Measurements from ENCODE around the gene SMARCC2. TPM values are rescaled to one million over a fixed set of nuclear protein-coding genes. Genes with fewer than 3 reads are reported as not detected.

SMARCC2 gene
- total RNA-seq, 1 experiment from 2014 or later: 129 TPM

- CTCF ChIA-PET: no interaction called here
- ATAC-seq (no peak), DNase-seq (ENCODE audit: low read depth, low spot score) (no peak)
- Histone ChIP-seq H3K4me1 (ENCODE audit: control insufficient read depth, insufficient read depth, low read length) (no peaks in the 10 kb centered on the region), H3K27ac (ENCODE audit: low read length) (no peak overlapping the region), H3K9me3 (ENCODE audit: control insufficient read depth, insufficient read depth, low read depth, low read length) (no peaks in the 10 kb centered on the region), H3K27me3 (ENCODE audit: control insufficient read depth, insufficient read depth, low read length) (no peaks in the 10 kb centered on the region), H3K4me3 (ENCODE audit: low read depth in 2 of 2, low read length in 2 of 2) (no peak overlapping the region), H3K36me3 (ENCODE audit: control insufficient read depth, insufficient read depth, low read length) (peaks cover 21% of the 10 kb centered on the region)
- POLR2A ChIA-PET: no interaction called here
- in situ Hi-C loops (cut with HindIII; ENCODE audit: low pct_unique_long_range_greater_than_20kb, low sequenced_read_pairs): no loop called here
- no TSS peak for BruUV-seq (replicated peaks)
- intact Hi-C loops (cut with micrococcal nuclease; ENCODE audit: unreplicated experiment): no loop called here
- TF ChIP-seq POLR2AphosphoS5 (IDR thresholded peaks at IDR 0.05; ENCODE audit: low read depth, low read length): no peak
- TF ChIP-seq SIN3A (IDR thresholded peaks at IDR 0.05; ENCODE audit: borderline replicate concordance, insufficient read depth, low read depth, low read length): no peak
- no peak for TF ChIP-seq CTCF (IDR thresholded peaks at IDR 0.05)
- TF ChIP-seq, protein P1, sequence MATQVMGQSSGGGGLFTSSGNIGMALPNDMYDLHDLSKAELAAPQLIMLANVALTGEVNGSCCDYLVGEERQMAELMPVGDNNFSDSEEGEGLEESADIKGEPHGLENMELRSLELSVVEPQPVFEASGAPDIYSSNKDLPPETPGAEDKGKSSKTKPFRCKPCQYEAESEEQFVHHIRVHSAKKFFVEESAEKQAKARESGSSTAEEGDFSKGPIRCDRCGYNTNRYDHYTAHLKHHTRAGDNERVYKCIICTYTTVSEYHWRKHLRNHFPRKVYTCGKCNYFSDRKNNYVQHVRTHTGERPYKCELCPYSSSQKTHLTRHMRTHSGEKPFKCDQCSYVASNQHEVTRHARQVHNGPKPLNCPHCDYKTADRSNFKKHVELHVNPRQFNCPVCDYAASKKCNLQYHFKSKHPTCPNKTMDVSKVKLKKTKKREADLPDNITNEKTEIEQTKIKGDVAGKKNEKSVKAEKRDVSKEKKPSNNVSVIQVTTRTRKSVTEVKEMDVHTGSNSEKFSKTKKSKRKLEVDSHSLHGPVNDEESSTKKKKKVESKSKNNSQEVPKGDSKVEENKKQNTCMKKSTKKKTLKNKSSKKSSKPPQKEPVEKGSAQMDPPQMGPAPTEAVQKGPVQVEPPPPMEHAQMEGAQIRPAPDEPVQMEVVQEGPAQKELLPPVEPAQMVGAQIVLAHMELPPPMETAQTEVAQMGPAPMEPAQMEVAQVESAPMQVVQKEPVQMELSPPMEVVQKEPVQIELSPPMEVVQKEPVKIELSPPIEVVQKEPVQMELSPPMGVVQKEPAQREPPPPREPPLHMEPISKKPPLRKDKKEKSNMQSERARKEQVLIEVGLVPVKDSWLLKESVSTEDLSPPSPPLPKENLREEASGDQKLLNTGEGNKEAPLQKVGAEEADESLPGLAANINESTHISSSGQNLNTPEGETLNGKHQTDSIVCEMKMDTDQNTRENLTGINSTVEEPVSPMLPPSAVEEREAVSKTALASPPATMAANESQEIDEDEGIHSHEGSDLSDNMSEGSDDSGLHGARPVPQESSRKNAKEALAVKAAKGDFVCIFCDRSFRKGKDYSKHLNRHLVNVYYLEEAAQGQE (IDR thresholded peaks at IDR 0.05; ENCODE audit: insufficient read depth in 1 of 2, low read depth in 2 of 2, low read length in 1 of 2): no peak
- no peak for TF ChIP-seq TCF7L2 (IDR thresholded peaks at IDR 0.05; ENCODE audit: low read depth, low read length)
Measured at GRCh38 chr12:56137853-56138571, 51.3 kb downstream of the SMARCC2 start.

DNA sequence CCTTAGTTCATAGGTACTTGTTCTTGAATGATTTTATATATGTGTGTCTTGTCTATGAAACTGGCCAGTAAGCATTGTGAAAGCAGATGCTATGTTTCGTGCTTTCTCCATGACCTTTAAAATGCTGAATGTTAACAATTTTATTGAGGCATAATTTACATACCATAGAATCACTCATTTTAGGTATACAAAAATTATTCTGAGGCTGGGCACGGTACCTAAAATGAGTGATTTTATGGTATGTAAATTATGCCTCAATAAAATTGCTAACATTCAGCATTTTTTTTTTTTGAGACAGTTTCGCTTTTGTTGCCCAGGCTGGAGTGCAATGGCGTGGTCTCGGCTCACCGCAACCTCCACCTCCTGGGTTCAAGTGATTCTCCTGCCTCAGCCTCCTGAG, 54.4 kb downstream of the SMARCC2 start:
- ATAC-seq (no peak), DNase-seq (ENCODE audit: low read depth, low spot score) (no peak)
- H3K4me3 ChIP-seq (ENCODE audit: low read depth in 2 of 2, low read length in 2 of 2): no peak overlapping the region
- no TSS peak for BruUV-seq (replicated peaks)
- TF ChIP-seq, protein P1 (IDR thresholded peaks at IDR 0.05; ENCODE audit: insufficient read depth in 1 of 2, low read depth in 2 of 2, low read length in 1 of 2): no peak
- no peak for TF ChIP-seq SIN3A (IDR thresholded peaks at IDR 0.05; ENCODE audit: borderline replicate concordance, insufficient read depth, low read depth, low read length)
- TF ChIP-seq POLR2AphosphoS5 (IDR thresholded peaks at IDR 0.05; ENCODE audit: low read depth, low read length): no peak
- no peak for TF ChIP-seq CTCF (IDR thresholded peaks at IDR 0.05)
- no peak for TF ChIP-seq TCF7L2 (IDR thresholded peaks at IDR 0.05; ENCODE audit: low read depth, low read length)
- no peak overlapping the region for H3K27ac ChIP-seq (ENCODE audit: low read length)
- no peaks in the 10 kb centered on the region for H3K27me3 ChIP-seq (ENCODE audit: control insufficient read depth, insufficient read depth, low read length)
- peaks cover 16% of the 10 kb centered on the region for H3K36me3 ChIP-seq (ENCODE audit: control insufficient read depth, insufficient read depth, low read length)
- intact Hi-C loops (cut with micrococcal nuclease; ENCODE audit: unreplicated experiment) (no loop called here), in situ Hi-C loops (cut with HindIII; ENCODE audit: low pct_unique_long_range_greater_than_20kb, low sequenced_read_pairs) (no loop called here)
- H3K9me3 ChIP-seq (ENCODE audit: control insufficient read depth, insufficient read depth, low read depth, low read length): no peaks in the 10 kb centered on the region
- peaks cover 6% of the 10 kb centered on the region; the same call in 1 of the 2 replicates for H3K4me1 ChIP-seq (ENCODE audit: control insufficient read depth, insufficient read depth, low read length)
- ChIA-PET CTCF (no interaction called here), POLR2A (no interaction called here)

Data from Panc1 (cell line).